Measurements from ENCODE around the gene SEMA5B.

SEMA5B gene

GRCh38 chr3:122969585-122970469 lies 57.7 kb downstream of the SEMA5B start:
- no peak for ATAC-seq

GRCh38 chr3:122967765-122968164 lies 59.8 kb downstream of the SEMA5B start:
- no peak for ATAC-seq

DNA sequence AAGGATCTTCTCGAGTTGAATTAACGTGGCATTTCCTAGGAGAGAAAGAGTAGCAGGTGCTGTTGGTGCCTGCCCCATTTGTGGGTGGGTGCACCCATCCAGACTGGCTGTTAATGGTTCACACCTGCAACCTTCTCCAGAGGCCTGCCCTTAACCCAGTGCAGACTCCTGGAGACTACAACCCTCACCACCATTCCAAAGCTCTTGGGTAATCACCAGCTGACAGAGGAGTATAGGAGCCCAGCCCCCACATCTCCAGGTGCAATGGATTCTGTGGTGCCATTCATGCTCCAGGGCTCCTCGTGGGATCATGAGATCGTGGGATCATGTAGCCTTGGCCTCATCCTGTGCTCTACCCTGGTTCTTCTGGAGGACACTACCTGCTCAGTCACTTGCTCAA lies 60.2 kb downstream of the SEMA5B start:
- ATAC-seq = no peak

DNA sequence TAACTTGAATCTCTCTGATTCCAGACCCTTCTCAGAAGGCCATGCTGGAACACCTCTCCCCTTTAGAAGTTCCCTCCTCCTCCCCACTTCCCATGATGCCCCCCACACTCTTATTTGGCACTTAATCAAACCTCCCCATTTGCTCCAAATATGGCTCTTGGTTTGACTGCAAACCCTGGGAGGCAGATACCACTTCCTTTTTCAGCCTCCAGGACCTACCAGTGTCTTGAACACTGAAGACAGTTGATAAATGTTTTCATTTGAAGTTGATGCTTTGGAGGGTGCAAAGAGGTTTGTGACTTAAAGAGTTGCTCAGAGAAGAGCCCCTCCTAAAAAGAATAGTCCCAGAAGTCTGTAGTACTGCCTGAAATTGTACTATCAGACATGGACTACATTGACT lies 61.5 kb downstream of the SEMA5B start:
- no peak for ATAC-seq

- no peak for ATAC-seq
Measured at GRCh38 chr3:122964811-122965210, 62.8 kb downstream of the SEMA5B start.

- no peak for ATAC-seq
Measured at GRCh38 chr3:122962149-122962548, 65.4 kb downstream of the SEMA5B start.

DNA sequence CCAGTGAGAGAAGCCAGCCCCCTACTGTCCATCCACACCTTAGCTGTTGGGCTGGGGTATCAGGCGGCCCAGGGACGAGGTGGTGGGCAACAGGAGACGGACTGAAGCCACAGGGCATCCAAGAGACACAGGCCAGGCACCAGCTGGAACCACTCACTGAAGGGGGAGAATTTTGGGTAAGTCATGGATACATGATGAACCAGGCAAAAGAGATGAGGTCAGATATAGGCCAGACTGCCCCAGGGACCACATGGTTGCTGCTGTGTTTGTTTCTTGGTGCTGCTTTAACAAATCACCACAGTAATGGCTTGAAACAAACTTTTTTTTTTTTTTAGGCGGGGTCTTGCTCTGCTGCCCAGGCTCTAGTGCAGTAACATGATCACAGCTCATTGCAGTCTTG lies 66.4 kb downstream of the SEMA5B start:
- ATAC-seq = no peak

DNA sequence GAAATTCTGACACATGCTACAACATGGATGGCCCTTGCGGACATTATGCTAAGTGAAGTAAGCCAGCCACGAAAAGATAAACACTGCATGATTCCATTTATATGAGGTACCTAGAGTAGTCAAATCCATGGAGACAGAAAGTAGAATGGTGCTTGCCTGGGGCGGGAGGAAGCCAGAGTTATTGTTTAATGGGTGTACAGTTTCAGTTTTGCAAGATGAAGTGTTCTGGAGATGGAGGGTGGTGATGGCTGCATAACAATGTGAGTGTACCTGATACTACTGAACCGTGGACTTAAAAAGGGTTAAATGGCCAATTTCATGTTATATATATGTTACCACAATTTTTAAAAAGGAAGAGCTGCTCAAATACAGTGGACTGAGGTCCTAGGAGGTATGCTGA lies 66.9 kb downstream of the SEMA5B start:
- ATAC-seq = no peak

GRCh38 chr3:122959339-122959738 lies 68.2 kb downstream of the SEMA5B start:
- ATAC-seq = no peak

GRCh38 chr3:122957707-122958689 lies 69.6 kb downstream of the SEMA5B start:
- no peak for ATAC-seq

DNA sequence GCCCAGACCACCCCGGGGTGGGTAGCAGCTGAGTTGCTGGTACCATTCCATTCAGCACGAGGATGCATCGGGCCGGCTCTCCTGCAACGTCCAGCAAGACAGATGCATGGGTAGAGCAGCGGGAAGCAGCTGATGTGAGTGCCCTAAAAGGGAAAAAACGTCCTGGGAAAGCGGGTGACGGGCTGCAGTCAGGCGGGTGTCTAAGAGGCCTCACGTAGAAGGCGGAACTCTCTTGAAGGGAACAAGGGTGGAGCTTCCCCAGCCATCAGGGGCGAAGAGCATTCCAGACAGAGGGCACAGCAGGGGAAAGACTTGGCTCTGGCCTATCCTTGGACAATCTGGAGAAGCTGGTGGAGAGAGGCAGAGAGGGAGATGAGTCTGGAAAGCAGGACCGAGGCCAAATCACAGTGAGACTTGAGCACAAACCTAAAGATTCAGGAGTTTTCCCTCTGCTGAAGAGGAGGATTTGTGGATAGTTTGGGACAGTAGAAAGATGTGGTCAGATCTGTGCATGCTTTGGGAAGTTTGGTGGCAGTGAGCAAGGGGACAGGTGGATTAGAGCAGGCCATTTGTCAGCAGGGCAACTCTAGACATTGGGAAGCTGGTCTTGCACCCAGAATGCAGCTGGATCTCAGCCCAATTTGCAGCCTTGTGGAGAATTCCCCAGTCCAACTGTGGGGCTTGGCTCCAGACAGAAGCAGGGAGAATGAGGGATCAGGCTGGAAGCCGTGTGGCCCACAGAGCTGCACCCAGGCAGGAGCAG lies 70.7 kb downstream of the SEMA5B start:
- ATAC-seq = no peak

DNA sequence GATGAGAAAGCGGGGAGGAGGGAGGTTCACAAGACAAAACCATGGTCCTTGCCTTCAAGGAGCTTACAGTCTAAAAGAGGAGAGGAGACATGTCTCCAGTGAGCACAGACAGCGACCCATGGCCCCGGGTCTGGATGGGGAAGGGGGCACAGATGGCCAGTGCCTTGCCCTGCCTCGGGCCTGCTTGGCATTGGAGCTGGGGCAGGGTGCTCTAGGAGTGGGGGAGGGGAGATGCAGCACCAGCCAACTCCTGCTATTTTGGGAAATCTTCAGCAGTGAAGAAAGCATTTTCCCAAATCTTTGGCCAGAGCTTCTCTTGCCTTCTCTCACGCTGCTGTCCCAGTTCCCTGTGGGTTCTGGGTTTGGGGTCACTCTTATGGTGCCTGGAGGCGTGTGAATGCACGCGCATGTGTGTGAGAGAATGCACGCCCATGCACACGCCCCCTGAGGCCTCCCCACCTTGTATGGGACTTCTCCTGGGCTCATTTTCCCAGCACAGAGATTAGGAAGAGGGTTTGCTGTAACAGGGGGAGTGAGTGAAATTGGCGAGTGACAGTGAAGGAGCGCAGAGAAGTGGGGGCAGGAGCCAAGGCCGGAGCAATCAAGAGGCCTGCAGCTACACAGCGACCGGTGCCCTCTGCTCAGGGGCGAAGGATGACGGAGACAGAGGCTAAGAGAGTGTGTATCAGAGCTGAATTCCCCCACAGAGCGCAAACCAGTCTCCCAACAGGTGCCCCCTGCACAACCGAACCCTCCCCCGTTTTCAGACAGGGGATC lies 71.5 kb downstream of the SEMA5B start:
- ATAC-seq = no peak

- ATAC-seq = peak in 1 of 2 donors; percentile 20
Measured at GRCh38 chr3:122952520-122952919, 75.0 kb downstream of the SEMA5B start.

GRCh38 chr3:122948408-122948807 lies 79.2 kb downstream of the SEMA5B start:
- no peak for ATAC-seq

DNA sequence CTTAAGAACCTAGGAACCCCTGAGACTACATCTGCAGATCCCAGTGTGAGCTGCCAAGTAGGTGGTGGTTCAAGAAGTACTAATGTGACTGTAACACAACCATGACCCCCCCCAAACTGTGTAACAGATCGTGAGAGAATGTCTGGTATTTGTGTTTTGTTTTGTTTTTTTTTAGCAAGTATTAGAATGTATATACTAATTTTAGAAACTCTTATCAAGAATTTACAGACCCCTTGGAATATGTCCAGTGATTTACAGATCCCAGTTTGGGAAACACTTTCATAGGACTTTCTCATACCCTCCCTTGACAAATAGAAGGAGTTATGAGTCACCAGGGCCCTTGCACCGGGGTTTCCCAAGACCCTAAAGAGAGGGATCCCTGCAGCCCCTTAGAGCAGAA lies 79.8 kb downstream of the SEMA5B start:
- no peak for ATAC-seq

GRCh38 chr3:122947196-122947595 lies 80.4 kb downstream of the SEMA5B start:
- no peak for ATAC-seq

- peak in 1 of 2 donors; percentile 33 for ATAC-seq
Measured at GRCh38 chr3:122946185-122946584, 81.4 kb downstream of the SEMA5B start.

GRCh38 chr3:122945230-122945629 lies 82.3 kb downstream of the SEMA5B start:
- no peak for ATAC-seq

- ATAC-seq = no peak
Measured at GRCh38 chr3:122944671-122945161, 82.8 kb downstream of the SEMA5B start.

- no peak for ATAC-seq
Measured at GRCh38 chr3:122943828-122944190, 83.8 kb downstream of the SEMA5B start.

DNA sequence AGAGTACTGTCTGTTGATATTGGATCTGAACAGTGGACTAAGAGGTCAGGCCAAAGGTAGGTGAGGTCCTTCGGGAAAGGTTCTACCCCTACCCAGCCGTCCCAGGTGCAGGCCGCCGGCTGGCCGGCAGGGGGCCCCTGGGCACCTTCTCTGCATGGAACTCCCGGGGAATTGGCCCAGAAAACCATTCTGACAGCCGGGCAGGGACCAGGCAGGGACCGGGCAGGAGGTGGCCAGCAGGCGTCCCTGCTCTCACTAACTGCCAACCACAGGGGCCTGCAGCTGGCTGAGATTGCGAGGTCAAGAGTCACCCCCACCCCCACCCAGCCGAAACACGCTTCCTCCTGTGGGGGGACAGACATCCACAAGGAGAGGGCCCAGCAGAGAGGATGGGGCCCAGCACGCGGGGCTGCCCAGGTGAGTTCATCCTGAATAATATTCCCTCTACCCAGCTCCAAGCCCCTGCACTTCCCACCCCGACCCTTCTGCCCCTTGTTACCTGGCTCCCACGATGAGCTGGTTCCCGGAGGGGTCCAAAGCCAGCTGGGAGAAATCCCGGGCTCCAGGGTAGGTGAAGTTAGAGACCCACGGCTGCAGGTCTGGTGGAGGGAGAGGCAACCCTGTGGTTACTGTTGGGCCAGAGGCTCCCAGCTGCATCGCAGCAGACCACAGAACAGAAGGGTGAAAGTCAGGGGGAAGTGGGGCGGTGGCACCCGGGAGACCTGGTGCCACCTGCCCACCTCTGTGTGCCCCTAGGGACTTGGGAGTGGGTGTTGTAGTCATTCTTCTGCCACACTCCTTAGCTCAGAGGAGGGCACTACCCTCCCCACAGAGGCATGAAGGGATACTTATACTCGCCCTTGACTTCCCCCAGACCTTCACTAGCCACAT lies 84.4 kb downstream of the SEMA5B start:
- no peak for ATAC-seq
